SK-N-SH treated with all-trans-retinoic acid at 6 μM for 48 hours (cell line): ENCODE results near the gene PLCB4.

Experiments used
- ATAC-seq: fragments of 200-7000 bp; cut with Tn5 transposase; 3 replicates; pipeline ENCODE4 v1.9.1; 2020; ENCODE audit warnings: mild to moderate bottlenecking, moderate library complexity
- ARNTL ChIP-seq: fragments of 450-650 bp; formaldehyde crosslinking; IDR thresholded peaks from 2 replicates; pipeline ENCODE4 v1.5.0; 2020; ENCODE audit warnings: low read depth, mild to moderate bottlenecking, moderate library complexity, borderline replicate concordance
- BACH2 ChIP-seq: fragments of 250-450 bp; sonication (Bioruptor Pico); IDR thresholded peaks from 2 replicates; pipeline ENCODE4 v1.9.0; 2021; ENCODE audit warnings: mild to moderate bottlenecking, borderline replicate concordance
- CREB5 ChIP-seq: fragments of 250-450 bp; sonication (Bioruptor Pico); IDR thresholded peaks from 2 replicates; pipeline ENCODE4 v1.5.1; 2020; ENCODE audit warnings: low read depth, mild to moderate bottlenecking, moderate library complexity
- CSDC2 ChIP-seq: fragments of 250-450 bp; sonication (Bioruptor Pico); IDR thresholded peaks from 2 replicates; pipeline ENCODE4 v1.5.0; 2020; ENCODE audit warnings: mild to moderate bottlenecking, moderate library complexity
- CSRNP3 ChIP-seq: fragments of 250-450 bp; sonication (Bioruptor Pico); IDR thresholded peaks from 2 replicates; pipeline ENCODE4 v1.5.1; 2021; ENCODE audit warnings: mild to moderate bottlenecking, moderate library complexity
- ESRRG ChIP-seq: fragments of 250-450 bp; sonication (Bioruptor Pico); IDR thresholded peaks from 2 replicates; pipeline ENCODE4 v1.6.1; 2021; ENCODE audit warnings: mild to moderate bottlenecking
- GLIS3 ChIP-seq: fragments of 250-450 bp; sonication (Bioruptor Pico); IDR thresholded peaks from 2 replicates; pipeline ENCODE4 v1.5.0; 2020; ENCODE audit warnings: mild to moderate bottlenecking, moderate library complexity
- OSR1 ChIP-seq: fragments of 250-450 bp; sonication (Bioruptor Pico); IDR thresholded peaks from 2 replicates; pipeline ENCODE4 v1.8.0; 2022; ENCODE audit warnings: moderate library complexity, mild to moderate bottlenecking, inconsistent platforms
- POU6F1 ChIP-seq: fragments of 250-450 bp; sonication (Bioruptor Pico); IDR thresholded peaks from 2 replicates; pipeline ENCODE4 v1.8.0; 2021; ENCODE audit warnings: low read depth, mild to moderate bottlenecking, moderate library complexity, borderline replicate concordance
- RARB ChIP-seq: fragments of 250-450 bp; sonication (Bioruptor Pico); IDR thresholded peaks from 2 replicates; pipeline ENCODE4 v1.8.0; 2021; ENCODE audit warnings: mild to moderate bottlenecking, moderate library complexity
- SNAI2 ChIP-seq: fragments of 250-450 bp; sonication (Bioruptor Pico); IDR thresholded peaks from 2 replicates; pipeline ENCODE4 v1.5.0; 2020; ENCODE audit warnings: mild to moderate bottlenecking, moderate library complexity
- TCF4 ChIP-seq: fragments of 250-450 bp; sonication (Bioruptor Pico); IDR thresholded peaks from 2 replicates; pipeline ENCODE4 v1.8.0; 2021; ENCODE audit warnings: mild to moderate bottlenecking, moderate library complexity, borderline replicate concordance
- TOX ChIP-seq: fragments of 250-450 bp; sonication (Bioruptor Pico); IDR thresholded peaks from 2 replicates; pipeline ENCODE4 v1.8.0; 2021; ENCODE audit warnings: mild to moderate bottlenecking, moderate library complexity, borderline replicate concordance
- TSHZ2 ChIP-seq: fragments of 250-450 bp; sonication (Bioruptor Pico); IDR thresholded peaks from 2 replicates; pipeline ENCODE4 v1.5.0; 2020; ENCODE audit warnings: mild to moderate bottlenecking, moderate library complexity
- ZC3H10 ChIP-seq: fragments of 250-450 bp; sonication (Bioruptor Pico); IDR thresholded peaks from 2 replicates; pipeline ENCODE4 v1.5.1; 2021; ENCODE audit warnings: mild to moderate bottlenecking, moderate library complexity
- ZFP3 ChIP-seq: fragments of 250-450 bp; sonication (Bioruptor Pico); IDR thresholded peaks from 2 replicates; pipeline ENCODE4 v1.5.0; 2020; ENCODE audit warnings: mild to moderate bottlenecking, moderate library complexity
- ZNF565 ChIP-seq: fragments of 450-650 bp; formaldehyde crosslinking; conservative IDR thresholded peaks from 2 replicates; pipeline ENCODE4 v1.5.0; 2020; ENCODE audit warnings: low read depth, mild to moderate bottlenecking, moderate library complexity
- ZNF70 ChIP-seq: fragments of 450-650 bp; formaldehyde crosslinking; IDR thresholded peaks from 2 replicates; pipeline ENCODE4 v1.5.0; 2020; ENCODE audit warnings: mild to moderate bottlenecking, moderate library complexity
- ZNF8 ChIP-seq: fragments of 450-650 bp; formaldehyde crosslinking; IDR thresholded peaks from 2 replicates; pipeline ENCODE4 v1.5.0; 2020; ENCODE audit warnings: mild to moderate bottlenecking, moderate library complexity
- TF ChIP-seq, protein P1 (sequence below): fragments of 250-450 bp; sonication (Bioruptor Pico); IDR thresholded peaks from 2 replicates; pipeline ENCODE4 v1.8.0; 2020; ENCODE audit warnings: mild to moderate bottlenecking, moderate library complexity, borderline replicate concordance

The PLCB4 gene

DNA sequence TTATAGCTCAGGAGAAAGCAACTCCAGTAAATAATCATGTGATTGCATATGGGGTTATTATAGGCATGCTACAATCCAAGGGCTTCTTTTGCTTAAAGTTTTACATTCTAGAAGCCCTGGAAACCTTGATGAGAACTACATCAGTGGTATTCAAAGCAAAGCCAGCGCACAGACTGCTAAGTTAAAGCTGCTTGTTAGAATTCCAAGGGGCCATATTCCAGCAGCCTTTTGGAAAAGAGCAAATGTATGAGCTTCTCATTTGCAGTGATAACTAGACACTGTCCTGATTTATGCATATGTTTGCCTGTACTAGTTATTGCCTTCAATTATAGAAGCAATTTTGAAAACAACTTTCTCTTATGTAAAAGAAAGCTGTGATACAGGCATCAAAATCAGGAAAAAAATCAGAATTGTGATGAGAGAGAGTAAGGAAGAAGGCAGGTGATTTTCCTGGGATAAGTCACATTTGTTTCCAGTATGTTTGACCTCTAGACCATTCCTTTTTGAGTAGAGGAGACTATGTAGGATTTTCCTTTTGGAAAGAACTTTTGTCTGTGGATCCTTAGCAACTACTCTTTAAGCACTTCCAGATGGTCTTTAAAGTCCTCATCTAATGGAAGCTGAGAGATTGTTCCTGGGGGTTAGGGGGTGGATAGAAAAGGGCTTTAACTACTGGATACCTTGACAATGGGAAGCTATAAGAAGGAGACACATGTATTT lies 159.2 kb downstream of the PLCB4 start:
- no peak for ATAC-seq
- TF ChIP-seq ZFP3 (CRISPR knock-in tag) (no peak), SNAI2 (no peak), ARNTL (no peak), CREB5 (CRISPR knock-in tag) (no peak), ZNF70 (CRISPR knock-in tag) (no peak), ZNF8 (CRISPR knock-in tag) (no peak), CSDC2 (CRISPR knock-in tag) (no peak), ESRRG (CRISPR knock-in tag) (no peak), OSR1 (CRISPR knock-in tag) (no peak), CSRNP3 (CRISPR knock-in tag) (no peak), POU6F1 (CRISPR knock-in tag) (no peak), BACH2 (CRISPR knock-in tag) (no peak), GLIS3 (CRISPR knock-in tag) (no peak), TCF4 (CRISPR knock-in tag) (no peak), TOX (CRISPR knock-in tag) (no peak)
- TF ChIP-seq, protein P1, sequence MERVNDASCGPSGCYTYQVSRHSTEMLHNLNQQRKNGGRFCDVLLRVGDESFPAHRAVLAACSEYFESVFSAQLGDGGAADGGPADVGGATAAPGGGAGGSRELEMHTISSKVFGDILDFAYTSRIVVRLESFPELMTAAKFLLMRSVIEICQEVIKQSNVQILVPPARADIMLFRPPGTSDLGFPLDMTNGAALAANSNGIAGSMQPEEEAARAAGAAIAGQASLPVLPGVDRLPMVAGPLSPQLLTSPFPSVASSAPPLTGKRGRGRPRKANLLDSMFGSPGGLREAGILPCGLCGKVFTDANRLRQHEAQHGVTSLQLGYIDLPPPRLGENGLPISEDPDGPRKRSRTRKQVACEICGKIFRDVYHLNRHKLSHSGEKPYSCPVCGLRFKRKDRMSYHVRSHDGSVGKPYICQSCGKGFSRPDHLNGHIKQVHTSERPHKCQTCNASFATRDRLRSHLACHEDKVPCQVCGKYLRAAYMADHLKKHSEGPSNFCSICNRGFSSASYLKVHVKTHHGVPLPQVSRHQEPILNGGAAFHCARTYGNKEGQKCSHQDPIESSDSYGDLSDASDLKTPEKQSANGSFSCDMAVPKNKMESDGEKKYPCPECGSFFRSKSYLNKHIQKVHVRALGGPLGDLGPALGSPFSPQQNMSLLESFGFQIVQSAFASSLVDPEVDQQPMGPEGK (CRISPR knock-in tag): no peak

DNA sequence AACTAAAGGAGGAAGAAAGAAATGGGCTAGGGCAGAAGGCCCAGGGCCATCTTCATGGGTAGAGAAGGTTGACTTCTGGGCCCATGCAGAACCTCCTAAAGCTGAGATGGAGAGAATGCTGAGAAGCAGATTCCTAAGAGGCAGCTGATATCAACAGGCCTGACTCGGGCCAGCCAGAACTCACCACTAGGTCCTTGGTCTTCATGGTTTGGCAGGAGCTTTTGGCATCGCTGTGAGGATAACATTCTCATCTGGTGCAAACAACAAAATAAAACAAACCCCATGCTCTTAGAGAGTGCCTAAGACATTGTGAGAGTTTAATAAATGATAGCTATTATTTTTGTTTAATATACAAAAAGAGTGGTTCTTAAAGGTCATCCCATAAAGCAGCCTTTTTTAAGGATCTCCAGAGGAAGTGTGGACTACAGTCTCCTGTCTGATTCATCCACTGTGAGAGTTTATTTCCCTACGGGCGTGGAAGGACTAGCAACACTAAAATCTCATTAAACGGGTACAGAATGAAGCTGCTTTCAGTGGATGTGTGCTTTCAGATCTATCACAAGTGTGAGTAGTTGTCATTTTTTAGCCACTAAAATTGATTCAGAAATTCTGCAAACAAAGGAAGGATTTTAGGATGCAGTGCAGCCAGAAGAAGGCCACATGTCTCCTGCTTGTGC lies 160.0 kb downstream of the PLCB4 start:
- ATAC-seq: no peak

DNA sequence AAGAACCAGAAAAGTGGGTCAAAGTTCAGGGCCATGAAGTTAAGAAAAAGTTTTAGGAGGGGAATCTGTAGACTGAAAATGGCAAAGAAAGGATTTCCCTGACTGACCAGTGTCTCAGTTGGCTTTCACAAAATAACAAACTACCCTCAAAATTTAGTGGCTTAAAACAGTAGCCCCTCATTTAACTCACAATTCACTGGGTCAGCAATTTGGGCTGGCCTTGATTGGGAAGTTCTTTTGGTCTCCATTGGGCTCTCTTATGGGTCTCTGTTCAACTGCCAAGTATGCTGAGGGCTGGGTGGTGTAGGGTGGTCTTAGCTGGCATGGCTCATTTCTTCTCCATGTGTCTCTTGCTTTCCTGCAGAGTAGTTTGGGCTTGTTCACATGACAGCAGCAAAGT lies 161.5 kb downstream of the PLCB4 start:
- no peak for ATAC-seq
- no peak for TF ChIP-seq TSHZ2 (CRISPR knock-in tag)
- TF ChIP-seq RARB (CRISPR knock-in tag): no peak
- no peak for TF ChIP-seq CSDC2 (CRISPR knock-in tag)
- TF ChIP-seq CREB5 (CRISPR knock-in tag): no peak
- no peak for TF ChIP-seq ARNTL
- no peak for TF ChIP-seq ZNF70 (CRISPR knock-in tag)
- no peak for TF ChIP-seq ZC3H10
- TF ChIP-seq BACH2 (CRISPR knock-in tag): no peak
- TF ChIP-seq, protein P1 (CRISPR knock-in tag): no peak
- TF ChIP-seq ZFP3 (CRISPR knock-in tag): no peak
- TF ChIP-seq ZNF565 (CRISPR knock-in tag): no peak
- TF ChIP-seq ESRRG (CRISPR knock-in tag): no peak
- TF ChIP-seq OSR1 (CRISPR knock-in tag): no peak
- TF ChIP-seq, all 23 proteins: peak for 0

More for the DNA sequence above, 160.0 kb downstream of the PLCB4 start:
- TF ChIP-seq ESRRG (CRISPR knock-in tag) (no peak), GLIS3 (CRISPR knock-in tag) (no peak)
